Thoracic aorta (tissue), 2 donors: ENCODE measurements around the gene AGBL3. TPM values are rescaled to one million over a fixed set of nuclear protein-coding genes. Genes with fewer than 3 reads are reported as not detected.

Experiments used
- ATAC-seq: fragments of 150-250 bp; one replicate; pipeline ENCODE4 v1.8.0; 2017; ENCODE audit warnings: low read depth; ENCODE audit not compliant: insufficient number of reproducible peaks, low FRiP score
- DNase-seq: peaks from one replicate; pipeline ENCODE4 v3.0.0-alpha.2; 2020; ENCODE audit warnings: low spot score
- H3K27ac ChIP-seq, 2 donors: fragments of 200-600 bp; sonication (generic); 1 replicate in 1 of 2; 2 replicates in 1 of 2; pipeline ENCODE4 v1.5.1; 2016; ENCODE audit warnings: mild to moderate bottlenecking in 2 of 2, moderate library complexity in 2 of 2
- H3K27me3 ChIP-seq: fragments of 200-600 bp; sonication (generic); replicated peaks from 2 replicates; pipeline ENCODE4 v1.6.0; 2016; ENCODE audit warnings: mild to moderate bottlenecking; ENCODE audit not compliant: insufficient read depth
- H3K36me3 ChIP-seq: fragments of 200-600 bp; sonication (generic); one replicate; pipeline ENCODE4 v1.5.1; 2016
- H3K4me1 ChIP-seq, 2 donors: fragments of 200-600 bp; sonication (generic); 1 replicate in 1 of 2; 2 replicates in 1 of 2; pipeline versions ENCODE4 v1.5.1 to v1.6.0; 2016; ENCODE audit warnings: low read depth in 2 of 2, mild to moderate bottlenecking in 1 of 2; ENCODE audit not compliant: control insufficient read depth in 1 of 2
- H3K4me3 ChIP-seq: fragments of 200-600 bp; sonication (generic); 2 replicates; pipeline ENCODE4 v1.5.1; 2016; ENCODE audit warnings: mild to moderate bottlenecking
- H3K9me3 ChIP-seq: fragments of 200-600 bp; sonication (generic); 2 replicates; pipeline ENCODE4 v1.5.1; 2016
- total RNA-seq, 2 donors: library from RNA; depleted of rRNA; stranded (reverse); fragments of >200 nt; gene quantifications; one replicate each; pipeline versions ENCODE4 v1.1.0 to v1.2.3, GENCODE V29; 2016
- TF ChIP-seq, protein P1 (sequence below): fragments of 200-600 bp; sonication (generic); IDR thresholded peaks from one replicate; pipeline ENCODE4 v1.5.1; 2019; ENCODE audit warnings: antibody characterized with exemption

The AGBL3 gene
- total RNA-seq, result under 1 TPM; 0.28 to 0.54 TPM

DNA sequence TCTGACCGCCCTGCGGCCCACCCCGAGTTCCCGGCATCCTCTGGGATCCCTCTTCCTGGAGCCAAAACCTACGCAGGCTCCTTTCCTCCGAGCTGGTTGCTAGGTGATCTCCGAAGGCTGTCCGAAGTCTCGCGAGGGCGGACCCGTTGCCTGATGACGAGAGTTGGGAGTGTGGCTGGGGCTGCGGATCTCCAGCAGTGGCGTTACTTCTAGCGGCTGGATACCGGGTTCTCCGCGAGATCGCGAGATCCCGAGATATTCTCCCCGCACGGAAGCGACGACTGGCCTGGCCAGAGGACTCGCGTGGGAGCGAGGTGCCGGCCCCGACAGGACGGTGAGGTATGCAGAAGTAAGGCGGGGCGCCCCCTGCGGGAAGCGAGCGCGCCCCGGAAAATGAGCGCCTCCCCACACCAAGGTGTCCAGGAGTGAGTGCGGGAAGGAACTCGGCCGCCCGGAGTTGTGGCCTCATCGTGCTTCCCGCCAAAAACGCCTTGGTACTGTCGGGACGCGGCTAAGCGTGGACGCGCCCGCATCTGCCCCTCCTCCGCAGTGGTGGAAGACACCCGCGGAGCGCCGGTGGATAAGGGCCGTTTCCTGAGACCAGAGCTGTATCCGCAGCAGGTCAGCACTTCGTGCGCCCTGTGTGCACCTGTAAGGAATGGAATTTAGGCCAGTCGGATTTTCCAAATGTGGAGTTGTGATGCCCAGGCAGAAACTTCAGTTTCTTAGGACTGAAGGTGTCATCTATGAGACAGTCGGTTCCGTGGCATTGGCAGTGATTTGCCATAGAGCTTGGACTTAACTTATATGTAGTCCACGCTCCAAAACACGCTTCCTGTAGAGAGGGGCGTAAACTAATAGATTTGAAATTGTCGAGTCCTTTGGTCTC lies at the start of gene AGBL3:
TSS of gene AGBL3 (plus strand) at position 146 of the 889 bp plus-strand sequence. CDS start 1,426 bp downstream, outside the sequence.
- ATAC-seq (peak; percentile 99), DNase-seq (peak; percentile 93)
- H3K9me3 ChIP-seq, result no peaks in the 10 kb centered on the region
- H3K27me3 ChIP-seq, result no peaks in the 10 kb centered on the region
- no peaks in the 10 kb centered on the region for H3K36me3 ChIP-seq
- peak within 1 kb of the TSS; percentile 84 for H3K4me3 ChIP-seq
- H3K4me1 ChIP-seq, result peaks cover 7 to 27% of the 10 kb centered on the region in 2 donors
- TF ChIP-seq, protein P1, sequence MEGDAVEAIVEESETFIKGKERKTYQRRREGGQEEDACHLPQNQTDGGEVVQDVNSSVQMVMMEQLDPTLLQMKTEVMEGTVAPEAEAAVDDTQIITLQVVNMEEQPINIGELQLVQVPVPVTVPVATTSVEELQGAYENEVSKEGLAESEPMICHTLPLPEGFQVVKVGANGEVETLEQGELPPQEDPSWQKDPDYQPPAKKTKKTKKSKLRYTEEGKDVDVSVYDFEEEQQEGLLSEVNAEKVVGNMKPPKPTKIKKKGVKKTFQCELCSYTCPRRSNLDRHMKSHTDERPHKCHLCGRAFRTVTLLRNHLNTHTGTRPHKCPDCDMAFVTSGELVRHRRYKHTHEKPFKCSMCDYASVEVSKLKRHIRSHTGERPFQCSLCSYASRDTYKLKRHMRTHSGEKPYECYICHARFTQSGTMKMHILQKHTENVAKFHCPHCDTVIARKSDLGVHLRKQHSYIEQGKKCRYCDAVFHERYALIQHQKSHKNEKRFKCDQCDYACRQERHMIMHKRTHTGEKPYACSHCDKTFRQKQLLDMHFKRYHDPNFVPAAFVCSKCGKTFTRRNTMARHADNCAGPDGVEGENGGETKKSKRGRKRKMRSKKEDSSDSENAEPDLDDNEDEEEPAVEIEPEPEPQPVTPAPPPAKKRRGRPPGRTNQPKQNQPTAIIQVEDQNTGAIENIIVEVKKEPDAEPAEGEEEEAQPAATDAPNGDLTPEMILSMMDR, result peak; percentile 50
- H3K27ac ChIP-seq, result peak within 1 kb of the TSS; percentile 78 to 83

DNA sequence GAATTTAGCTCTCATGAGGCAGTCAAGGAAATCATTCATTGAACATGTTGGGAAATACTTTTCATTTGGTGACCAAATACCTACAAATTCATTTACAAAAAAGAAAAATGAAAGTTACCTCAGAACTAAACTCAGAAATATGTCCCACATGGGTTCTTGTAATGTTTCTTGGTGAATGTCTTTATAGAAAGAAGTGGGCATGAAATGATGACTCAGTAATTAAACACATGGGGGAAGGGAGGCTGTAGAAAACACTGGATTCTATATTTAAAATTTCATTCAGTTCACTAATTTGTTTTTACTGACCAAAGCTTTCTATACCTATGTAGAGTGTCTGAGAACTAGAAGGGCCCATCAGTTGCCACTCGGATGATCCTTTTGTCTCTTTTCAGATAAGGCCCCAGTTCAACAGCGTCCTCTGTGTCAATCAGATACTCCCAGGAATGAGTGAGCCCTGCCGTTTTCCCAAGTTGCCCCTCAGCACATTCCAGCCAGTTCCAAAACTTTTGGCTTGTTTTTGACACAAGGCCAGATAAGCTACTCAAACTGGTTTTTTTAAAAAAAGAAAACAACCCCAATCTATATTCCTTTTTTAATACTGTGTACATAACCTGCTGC lies 49.3 kb upstream of the AGBL3 start:
- Histone ChIP-seq H3K27me3 (no peaks in the 10 kb centered on the region), H3K36me3 (no peaks in the 10 kb centered on the region), H3K27ac (peak overlapping the region; percentile 89), H3K4me3 (no peak overlapping the region), H3K4me1 (peaks cover 49 to 95% of the 10 kb centered on the region in 2 donors), H3K9me3 (no peaks in the 10 kb centered on the region)
- DNase-seq (no peak), ATAC-seq (no peak)
- TF ChIP-seq, protein P1, result no peak

DNA sequence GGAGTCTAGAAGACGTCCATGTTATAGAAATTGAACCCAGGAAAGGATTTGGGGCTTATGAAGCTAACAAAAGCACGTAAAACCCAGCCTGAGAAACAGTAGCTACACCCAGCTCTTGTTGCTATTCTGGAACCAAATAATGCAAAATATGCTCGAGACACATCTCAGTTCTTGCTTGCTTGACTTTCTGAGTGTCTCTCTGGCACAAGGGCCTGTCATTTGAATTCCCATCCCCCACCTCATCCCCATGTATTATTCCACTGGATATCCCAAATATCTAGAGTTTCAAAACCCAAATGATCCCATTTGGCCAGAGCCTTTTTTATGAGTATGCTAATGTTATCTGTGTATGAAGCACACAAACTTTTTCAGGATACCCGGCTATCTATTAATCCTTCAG lies 48.2 kb upstream of the AGBL3 start:
- H3K4me1 ChIP-seq, result peaks cover 43 to 94% of the 10 kb centered on the region in 2 donors
- peak overlapping the region; percentile 89 for H3K27ac ChIP-seq
- TF ChIP-seq, protein P1, result no peak
- H3K4me3 ChIP-seq, result no peak overlapping the region
- no peaks in the 10 kb centered on the region for H3K9me3 ChIP-seq
- no peaks in the 10 kb centered on the region for H3K27me3 ChIP-seq
- no peak for DNase-seq
- ATAC-seq, result no peak
- peaks cover 3% of the 10 kb centered on the region for H3K36me3 ChIP-seq

DNA sequence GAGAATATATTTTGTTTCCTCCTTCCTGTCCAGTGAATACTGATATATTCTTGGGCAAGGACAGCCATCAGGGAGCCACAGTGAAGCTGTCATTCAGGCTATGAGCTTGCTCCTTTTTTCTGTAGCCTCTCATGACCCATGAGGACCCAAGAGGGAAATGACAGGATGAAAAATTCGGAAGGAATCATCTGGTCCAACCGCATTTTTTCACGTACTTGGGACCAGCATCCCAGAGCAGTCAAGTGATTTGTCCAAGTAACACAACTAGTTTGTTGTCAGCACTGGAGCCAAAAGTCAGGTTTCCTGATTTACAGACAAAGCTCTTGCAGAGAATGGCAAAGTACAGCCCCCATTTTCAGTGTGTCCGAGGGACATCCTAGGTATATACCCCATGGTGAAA lies 47.2 kb upstream of the AGBL3 start:
- Histone ChIP-seq H3K36me3 (peaks cover 3% of the 10 kb centered on the region), H3K27ac (peak overlapping the region; percentile 89), H3K4me1 (peaks cover 34 to 84% of the 10 kb centered on the region in 2 donors), H3K9me3 (no peaks in the 10 kb centered on the region), H3K4me3 (no peak overlapping the region), H3K27me3 (no peaks in the 10 kb centered on the region)
- no peak for DNase-seq
- TF ChIP-seq, protein P1, result no peak
- ATAC-seq, result no peak

DNA sequence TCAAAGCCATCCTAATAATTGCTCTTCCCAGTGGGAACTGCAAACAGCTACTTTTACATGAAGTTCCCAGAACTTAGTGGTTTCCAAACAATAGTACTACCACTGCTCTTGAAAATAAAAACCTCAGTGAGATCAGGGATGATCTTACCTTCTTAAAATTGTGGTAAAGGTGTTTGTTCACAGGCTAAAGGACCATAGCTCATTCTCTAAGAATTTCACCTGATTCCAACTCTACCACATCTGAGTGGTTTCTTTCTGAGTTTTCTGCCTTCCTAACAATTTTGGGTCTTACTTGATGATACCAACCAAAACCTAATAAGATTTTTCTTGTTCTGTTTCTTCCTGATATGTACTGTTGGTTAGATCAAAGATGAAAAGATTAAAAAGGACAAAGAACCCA lies 45.6 kb upstream of the AGBL3 start:
- no peak for DNase-seq
- H3K36me3 ChIP-seq, result peaks cover 3% of the 10 kb centered on the region

More for the DNA sequence above, 45.6 kb upstream of the AGBL3 start:
- Histone ChIP-seq H3K27me3 (no peaks in the 10 kb centered on the region), H3K4me3 (no peak overlapping the region), H3K27ac (peak overlapping the region; percentile 49 to 89), H3K9me3 (no peaks in the 10 kb centered on the region), H3K4me1 (peaks cover 31 to 68% of the 10 kb centered on the region in 2 donors)
- no peak for ATAC-seq
- TF ChIP-seq, protein P1, result no peak
